ENCODE results near the gene CCDC192.

Gene CCDC192

DNA sequence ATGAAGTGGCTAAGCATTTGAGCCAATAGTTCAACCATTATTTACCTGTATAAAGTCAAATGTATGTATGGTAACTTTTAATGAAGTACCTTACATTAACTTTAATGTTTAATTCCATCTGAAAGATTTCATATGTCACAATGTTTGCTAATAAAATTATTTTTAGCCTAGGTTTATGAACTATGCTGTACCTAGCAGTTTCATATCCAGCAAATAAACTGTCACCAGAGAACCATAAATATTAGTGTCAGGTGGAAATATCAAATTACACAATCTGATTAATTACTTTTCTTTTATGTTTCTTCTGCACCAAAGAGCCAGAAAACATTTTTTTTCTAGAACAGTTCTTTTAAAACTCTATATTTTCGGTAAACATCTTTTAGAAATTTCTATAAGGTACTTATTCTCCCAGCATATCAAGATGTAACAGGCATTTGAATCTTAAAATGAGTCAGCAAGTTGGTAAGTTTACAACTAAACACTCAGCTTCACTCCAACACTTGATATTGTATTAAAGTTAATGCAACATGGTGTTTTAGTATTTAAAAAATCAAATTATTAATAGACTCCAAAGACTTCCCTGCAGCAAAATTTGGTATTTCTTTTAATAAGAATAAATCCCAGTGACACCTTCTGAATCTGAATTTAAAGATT, 8.5 kb upstream of the CCDC192 start:
- H3K4me3 ChIP-seq (ENCODE audit: low read depth, low read length): no peak overlapping the region
- no peak for DNase-seq (ENCODE audit: low read depth)
- TF ChIP-seq POLR2A (IDR thresholded peaks at IDR 0.05; ENCODE audit: extremely low read depth, insufficient read length): no peak
- TF ChIP-seq, protein P1, sequence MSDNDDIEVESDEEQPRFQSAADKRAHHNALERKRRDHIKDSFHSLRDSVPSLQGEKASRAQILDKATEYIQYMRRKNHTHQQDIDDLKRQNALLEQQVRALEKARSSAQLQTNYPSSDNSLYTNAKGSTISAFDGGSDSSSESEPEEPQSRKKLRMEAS (IDR thresholded peaks at IDR 0.05; ENCODE audit: low read depth, low read length): no peak
- TF ChIP-seq, protein P2, sequence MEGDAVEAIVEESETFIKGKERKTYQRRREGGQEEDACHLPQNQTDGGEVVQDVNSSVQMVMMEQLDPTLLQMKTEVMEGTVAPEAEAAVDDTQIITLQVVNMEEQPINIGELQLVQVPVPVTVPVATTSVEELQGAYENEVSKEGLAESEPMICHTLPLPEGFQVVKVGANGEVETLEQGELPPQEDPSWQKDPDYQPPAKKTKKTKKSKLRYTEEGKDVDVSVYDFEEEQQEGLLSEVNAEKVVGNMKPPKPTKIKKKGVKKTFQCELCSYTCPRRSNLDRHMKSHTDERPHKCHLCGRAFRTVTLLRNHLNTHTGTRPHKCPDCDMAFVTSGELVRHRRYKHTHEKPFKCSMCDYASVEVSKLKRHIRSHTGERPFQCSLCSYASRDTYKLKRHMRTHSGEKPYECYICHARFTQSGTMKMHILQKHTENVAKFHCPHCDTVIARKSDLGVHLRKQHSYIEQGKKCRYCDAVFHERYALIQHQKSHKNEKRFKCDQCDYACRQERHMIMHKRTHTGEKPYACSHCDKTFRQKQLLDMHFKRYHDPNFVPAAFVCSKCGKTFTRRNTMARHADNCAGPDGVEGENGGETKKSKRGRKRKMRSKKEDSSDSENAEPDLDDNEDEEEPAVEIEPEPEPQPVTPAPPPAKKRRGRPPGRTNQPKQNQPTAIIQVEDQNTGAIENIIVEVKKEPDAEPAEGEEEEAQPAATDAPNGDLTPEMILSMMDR (IDR thresholded peaks at IDR 0.05; ENCODE audit: low read depth, low read length): no peak
- no peak for TF ChIP-seq MYC (IDR thresholded peaks at IDR 0.05; ENCODE audit: low read depth, low read length)

DNA sequence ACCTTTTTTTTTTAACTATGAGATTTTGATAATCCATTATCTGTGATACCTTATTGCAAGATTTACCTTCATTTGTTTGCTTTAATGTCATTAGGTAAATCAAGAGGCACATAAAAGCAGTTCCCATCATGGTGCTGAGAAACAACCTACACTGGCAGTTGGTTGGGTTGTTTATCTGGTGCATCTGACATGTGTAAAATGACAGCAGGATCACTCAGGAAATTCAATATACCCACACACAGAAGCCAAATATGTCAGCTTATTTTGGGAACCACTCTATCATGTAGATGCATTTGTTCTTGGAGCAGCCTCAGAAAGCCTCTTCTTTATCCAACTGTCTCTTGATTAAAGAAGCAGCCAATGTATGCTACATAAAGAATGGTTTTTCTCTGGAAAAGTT, 7.8 kb upstream of the CCDC192 start:
- no peak overlapping the region for H3K4me3 ChIP-seq (ENCODE audit: low read depth, low read length)
- TF ChIP-seq POLR2A (IDR thresholded peaks at IDR 0.05; ENCODE audit: extremely low read depth, insufficient read length) (no peak), MYC (IDR thresholded peaks at IDR 0.05; ENCODE audit: low read depth, low read length) (no peak)
- TF ChIP-seq, protein P2 (IDR thresholded peaks at IDR 0.05; ENCODE audit: low read depth, low read length): no peak
- TF ChIP-seq, protein P1 (IDR thresholded peaks at IDR 0.05; ENCODE audit: low read depth, low read length): no peak
- DNase-seq (ENCODE audit: low read depth): no peak

DNA sequence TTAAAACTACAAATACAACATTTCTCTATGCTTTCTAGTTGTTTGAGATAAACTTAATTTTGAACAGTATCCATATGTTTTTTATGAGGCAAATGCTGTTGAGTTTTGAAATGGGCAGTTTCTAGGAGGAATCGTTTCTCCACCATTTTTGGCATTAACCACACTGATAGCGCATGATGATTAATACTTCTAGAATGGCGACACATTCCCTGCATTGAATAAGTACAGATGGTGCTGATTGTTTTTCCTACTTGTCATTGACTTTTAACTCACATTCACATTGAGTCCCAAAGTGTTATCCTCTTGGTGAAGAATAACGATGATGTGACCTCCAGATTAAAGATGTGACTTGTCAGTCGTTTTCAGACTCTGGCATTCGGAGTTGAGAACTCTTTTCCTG, 6.5 kb upstream of the CCDC192 start:
- TF ChIP-seq POLR2A (IDR thresholded peaks at IDR 0.05; ENCODE audit: extremely low read depth, insufficient read length): no peak
- TF ChIP-seq MYC (IDR thresholded peaks at IDR 0.05; ENCODE audit: low read depth, low read length): no peak
- TF ChIP-seq, protein P2 (IDR thresholded peaks at IDR 0.05; ENCODE audit: low read depth, low read length): no peak
- TF ChIP-seq, protein P1 (IDR thresholded peaks at IDR 0.05; ENCODE audit: low read depth, low read length): no peak
- no peak for DNase-seq (ENCODE audit: low read depth)

DNA sequence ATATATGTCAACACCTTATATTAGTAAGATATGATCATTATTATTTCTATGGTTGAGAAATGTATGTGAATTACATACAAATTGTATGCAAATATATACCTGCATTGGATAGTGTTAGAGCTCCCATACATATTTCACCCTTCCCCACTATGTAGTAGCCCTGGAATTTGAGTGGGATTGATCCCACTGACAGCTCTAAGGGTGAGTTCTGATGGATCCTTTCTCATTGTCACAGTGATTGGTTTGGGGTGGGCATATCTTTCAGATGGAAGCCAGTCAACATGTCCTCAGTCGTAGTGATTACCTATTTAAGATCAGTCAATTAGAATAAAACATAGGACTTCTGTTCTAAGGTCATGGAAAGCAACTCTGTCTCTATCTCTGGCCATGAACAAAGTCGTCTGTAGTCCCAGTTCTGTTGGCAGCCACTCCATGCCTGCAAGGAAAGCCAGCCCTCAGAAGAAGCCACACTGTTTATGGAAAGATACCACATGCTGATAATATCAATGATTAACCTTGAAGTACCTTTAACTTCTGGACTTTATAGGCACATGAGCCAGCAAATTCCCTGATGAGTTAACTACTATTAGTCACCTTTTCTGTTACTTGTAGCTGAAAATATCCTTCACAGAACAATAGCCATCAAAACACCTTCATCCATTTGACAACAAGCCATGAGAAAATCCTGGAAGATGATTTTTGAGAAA, 5.1 kb upstream of the CCDC192 start:
- TF ChIP-seq, protein P2 (IDR thresholded peaks at IDR 0.05; ENCODE audit: low read depth, low read length): no peak
- TF ChIP-seq, protein P1 (IDR thresholded peaks at IDR 0.05; ENCODE audit: low read depth, low read length): no peak
- TF ChIP-seq POLR2A (IDR thresholded peaks at IDR 0.05; ENCODE audit: extremely low read depth, insufficient read length) (no peak), MYC (IDR thresholded peaks at IDR 0.05; ENCODE audit: low read depth, low read length) (no peak)
- no peak overlapping the region for H3K4me3 ChIP-seq (ENCODE audit: low read depth, low read length)
- DNase-seq (ENCODE audit: low read depth): no peak

More for the DNA sequence above, 6.5 kb upstream of the CCDC192 start:
- no peak overlapping the region for H3K4me3 ChIP-seq (ENCODE audit: low read depth, low read length)

DNA sequence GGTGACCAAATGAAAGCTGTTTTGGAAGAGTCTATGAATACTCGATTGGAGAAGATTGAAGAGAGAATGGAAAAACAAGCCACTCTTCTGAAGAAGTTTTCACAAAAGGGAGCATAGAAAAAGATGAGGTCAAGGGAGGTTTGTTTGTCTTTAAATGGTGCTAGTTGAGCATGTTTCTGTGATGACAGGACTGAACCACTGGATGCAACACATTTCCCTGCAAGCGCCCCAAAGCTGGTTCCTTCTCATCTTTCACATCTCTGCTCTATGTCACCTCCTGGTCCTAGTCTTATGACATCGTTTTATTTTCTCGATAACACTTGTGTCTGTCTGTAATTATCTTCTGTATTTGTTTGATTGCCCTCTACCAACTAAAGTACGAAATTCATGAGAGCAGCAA, 3.8 kb upstream of the CCDC192 start:
- no peak overlapping the region for H3K4me3 ChIP-seq (ENCODE audit: low read depth, low read length)
- no peak for DNase-seq (ENCODE audit: low read depth)
- TF ChIP-seq MYC (IDR thresholded peaks at IDR 0.05; ENCODE audit: low read depth, low read length): no peak
- TF ChIP-seq, protein P1 (IDR thresholded peaks at IDR 0.05; ENCODE audit: low read depth, low read length): no peak

DNA sequence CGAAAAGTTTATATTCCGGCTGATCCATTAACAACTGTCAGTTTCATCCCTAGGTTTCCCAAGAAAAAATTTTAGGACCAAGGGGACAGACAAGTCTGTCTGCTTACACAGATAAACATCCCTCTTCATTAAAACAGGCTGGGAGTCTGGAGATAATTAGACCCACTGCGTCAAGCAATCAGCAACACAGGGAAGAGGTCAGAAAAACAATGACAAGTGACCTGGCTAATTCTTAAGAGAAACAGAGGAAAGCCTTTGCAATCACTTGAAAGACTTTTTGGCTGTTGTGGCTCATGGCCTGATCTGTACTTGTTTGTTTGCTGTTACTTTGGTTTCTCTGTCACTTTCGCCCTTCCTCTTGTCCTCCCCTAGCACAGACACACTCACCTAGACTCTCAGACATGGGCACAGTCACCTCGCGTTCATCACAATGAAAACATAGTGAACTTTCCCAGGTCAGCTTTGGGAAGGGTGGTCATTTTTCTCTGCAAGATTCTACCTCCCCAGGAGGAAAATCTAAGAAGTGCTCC, 2.9 kb upstream of the CCDC192 start:
- no peak overlapping the region for H3K4me3 ChIP-seq (ENCODE audit: low read depth, low read length)
- DNase-seq (ENCODE audit: low read depth): no peak
- TF ChIP-seq, protein P2 (IDR thresholded peaks at IDR 0.05; ENCODE audit: low read depth, low read length): no peak
- TF ChIP-seq MYC (IDR thresholded peaks at IDR 0.05; ENCODE audit: low read depth, low read length) (no peak), POLR2A (IDR thresholded peaks at IDR 0.05; ENCODE audit: extremely low read depth, insufficient read length) (no peak)
- TF ChIP-seq, protein P1 (IDR thresholded peaks at IDR 0.05; ENCODE audit: low read depth, low read length): no peak
